IMR-90 (cell line): ENCODE data around the gene IQCF2. TPM values are rescaled to one million over a fixed set of nuclear protein-coding genes. Genes with fewer than 3 reads are reported as not detected.

Experiments used
- ATAC-seq: fragments of 200-7000 bp; cut with Tn5 transposase; 2 replicates; pipeline ENCODE4 v1.9.1; 2020; ENCODE audit warnings: low read depth, mild to moderate bottlenecking, moderate library complexity
- BruUV-seq: library from RNA; stranded (reverse); fragments of 400-500 nt; replicated peaks from 2 replicates; lab custom pipeline; 2021; lab: Mats Ljungman, UMichigan
- CTCF ChIA-PET: fragments of 300-600 bp; formaldehyde crosslinking; extraction: SDS; loops from one replicate; lab custom pipeline; 2021; ENCODE audit warnings: antibody characterized with exemption; lab: Yijun Ruan, JAX
- POLR2A ChIA-PET: fragments of 300-600 bp; sonication (Branson Sonifier 250); formaldehyde crosslinking; loops from one replicate; lab custom pipeline; 2022; ENCODE audit warnings: antibody characterized with exemption; ENCODE audit not compliant: unreplicated experiment; lab: Charles Lee
- DNase-seq: peaks from one replicate; pipeline ENCODE4 v3.0.0; 2013
- H2AFZ ChIP-seq: replicated peaks from 2 replicates; pipeline ENCODE3; 2013; ENCODE audit warnings: low read length, mild to moderate bottlenecking; ENCODE audit not compliant: poor library complexity
- H2AK5ac ChIP-seq: 2 replicates; pipeline ENCODE4 v1.6.1; 2013; ENCODE audit warnings: low read depth, low read length, inconsistent platforms
- H2AK9ac ChIP-seq: replicated peaks from 2 replicates; pipeline ENCODE3; 2013; ENCODE audit warnings: mild to moderate bottlenecking, low read depth, low read length, moderate library complexity; ENCODE audit not compliant: poor library complexity
- H2BK120ac ChIP-seq: 2 replicates; pipeline ENCODE4 v1.6.1; 2013; ENCODE audit warnings: low read depth, low read length, inconsistent platforms
- H2BK15ac ChIP-seq: 3 replicates; pipeline ENCODE4 v1.6.1; 2013; ENCODE audit warnings: low read depth, low read length, inconsistent platforms
- H2BK20ac ChIP-seq: 2 replicates; pipeline ENCODE4 v1.6.1; 2013; ENCODE audit warnings: low read depth, mild to moderate bottlenecking, inconsistent platforms, low read length, moderate library complexity
- H2BK5ac ChIP-seq: 2 replicates; pipeline ENCODE4 v1.6.1; 2013; ENCODE audit warnings: mild to moderate bottlenecking, low read depth, low read length, inconsistent platforms; ENCODE audit not compliant: poor library complexity, severe bottlenecking
- H3K14ac ChIP-seq: replicated peaks from 2 replicates; pipeline ENCODE4 v1.6.1; 2013; ENCODE audit warnings: low read depth, low read length, inconsistent platforms
- H3K18ac ChIP-seq: 2 replicates; pipeline ENCODE4 v1.6.1; 2013; ENCODE audit warnings: low read depth, low read length, control low read depth
- H3K23ac ChIP-seq: 2 replicates; pipeline ENCODE4 v1.6.1; 2013; ENCODE audit warnings: low read depth, low read length, inconsistent platforms
- H3K27ac ChIP-seq: 2 replicates; pipeline ENCODE4 v1.5.1; 2013; ENCODE audit warnings: mild to moderate bottlenecking, control low read depth, low read length; ENCODE audit not compliant: insufficient read depth
- H3K27me3 ChIP-seq: 2 replicates; pipeline ENCODE4 v1.6.1; 2013; ENCODE audit warnings: low read length; ENCODE audit not compliant: control insufficient read depth, insufficient read depth
- H3K36me3 ChIP-seq: 2 replicates; pipeline ENCODE4 v1.6.1; 2013; ENCODE audit warnings: low read length, mixed read lengths; ENCODE audit not compliant: control insufficient read depth, insufficient read depth
- H3K4ac ChIP-seq: 2 replicates; pipeline ENCODE4 v1.6.1; 2013; ENCODE audit warnings: low read depth, low read length, inconsistent platforms
- H3K4me1 ChIP-seq: 2 replicates; pipeline ENCODE4 v1.6.1; 2013; ENCODE audit warnings: low read length, mixed read lengths; ENCODE audit not compliant: control insufficient read depth, insufficient read depth
- H3K4me2 ChIP-seq: 2 replicates; pipeline ENCODE4 v1.6.1; 2013; ENCODE audit warnings: low read depth, mild to moderate bottlenecking, control low read depth, low read length, moderate library complexity
- H3K4me3 ChIP-seq: 2 replicates; pipeline ENCODE4 v1.5.1; 2013; ENCODE audit warnings: low read depth, mild to moderate bottlenecking, control low read depth, low read length, moderate library complexity; ENCODE audit not compliant: insufficient read depth
- H3K56ac ChIP-seq: 2 replicates; pipeline ENCODE4 v1.6.1; 2013; ENCODE audit warnings: low read length, inconsistent platforms; ENCODE audit not compliant: insufficient read depth; ENCODE audit errors: extremely low read depth
- H3K79me1 ChIP-seq, 2 experiments: 2 replicates each; pipeline ENCODE4 v1.6.1; 2013; ENCODE audit warnings: low read length in 2 of 2, inconsistent platforms in 1 of 2, low read depth in 1 of 2
- H3K9ac ChIP-seq: 2 replicates; pipeline ENCODE4 v1.6.1; 2013; ENCODE audit warnings: low read depth, low read length, control low read depth
- H3K9me1 ChIP-seq: 2 replicates; pipeline ENCODE4 v1.6.1; 2013; ENCODE audit warnings: low read length, inconsistent platforms; ENCODE audit not compliant: insufficient read depth
- H3K9me3 ChIP-seq: 2 replicates; pipeline ENCODE4 v1.6.1; 2013; ENCODE audit warnings: low read length; ENCODE audit not compliant: control insufficient read depth, insufficient read depth
- H4K20me1 ChIP-seq: 2 replicates; pipeline ENCODE4 v1.6.1; 2013; ENCODE audit warnings: low read length, inconsistent platforms; ENCODE audit not compliant: insufficient read depth
- H4K5ac ChIP-seq: 2 replicates; pipeline ENCODE4 v1.6.1; 2013; ENCODE audit warnings: mild to moderate bottlenecking, low read depth, low read length, control low read depth
- H4K8ac ChIP-seq, 2 experiments: 2 replicates each; pipeline ENCODE4 v1.6.1; 2013; ENCODE audit warnings: low read depth in 2 of 2, low read length in 2 of 2, control low read depth in 1 of 2, inconsistent platforms in 1 of 2
- H4K91ac ChIP-seq: 2 replicates; pipeline ENCODE4 v1.6.1; 2013; ENCODE audit warnings: low read depth, low read length, inconsistent platforms; ENCODE audit not compliant: insufficient read depth
- RAD21 ChIP-seq: IDR thresholded peaks from 2 replicates; pipeline ENCODE4 v1.6.1; 2012; ENCODE audit warnings: low read length, improper control_type of control experiment
- WGBS, 2 experiments: methylation state at CpG; one replicate each; pipeline versions ENCODE4 v1.1.5 to v1.1.7; 2013; ENCODE audit warnings: missing lambda C conversion rate in 2 of 2; ENCODE audit not compliant: insufficient read length in 1 of 2; ENCODE audit errors: extremely low coverage in 2 of 2; 5-methylcytosine and 5-hydroxymethylcytosine counted together
- dilution Hi-C: fragments of 300-500 bp; cut with HindIII; formaldehyde crosslinking; loops from one replicate; pipeline ENCODE4 v1.14.3; 2018; ENCODE audit warnings: low sequenced_read_pairs; ENCODE audit not compliant: unreplicated experiment
- in situ Hi-C: fragments of 300-500 bp; cut with MboI; formaldehyde crosslinking; loops from 3 replicates; pipeline ENCODE4 v1.14.3; 2019; ENCODE audit warnings: low sequenced_read_pairs, inconsistent platforms, mixed read lengths
- intact Hi-C: fragments of 100-400 bp; cut with micrococcal nuclease; formaldehyde crosslinking; loops from 2 replicates; pipeline ENCODE4 v1.10.0; 2022
- polyA plus RNA-seq, 3 experiments: library from polyadenylated mRNA; depleted of rRNA; stranded (reverse); fragments of >200 nt; gene quantifications; 2 replicates each; pipeline ENCODE4 v1.2.3, GENCODE V29; 2012; ENCODE audit warnings: low replicate concordance in 1 of 3
- total RNA-seq: library from RNA; depleted of rRNA; stranded (reverse); fragments of >200 nt; gene quantifications from 2 replicates; pipeline ENCODE4 v1.2.3, GENCODE V29; 2012

The IQCF2 gene
- total and polyA plus RNA-seq, 2 of the 4 experiments (the other 2 are of a cell fraction), result not detected

DNA sequence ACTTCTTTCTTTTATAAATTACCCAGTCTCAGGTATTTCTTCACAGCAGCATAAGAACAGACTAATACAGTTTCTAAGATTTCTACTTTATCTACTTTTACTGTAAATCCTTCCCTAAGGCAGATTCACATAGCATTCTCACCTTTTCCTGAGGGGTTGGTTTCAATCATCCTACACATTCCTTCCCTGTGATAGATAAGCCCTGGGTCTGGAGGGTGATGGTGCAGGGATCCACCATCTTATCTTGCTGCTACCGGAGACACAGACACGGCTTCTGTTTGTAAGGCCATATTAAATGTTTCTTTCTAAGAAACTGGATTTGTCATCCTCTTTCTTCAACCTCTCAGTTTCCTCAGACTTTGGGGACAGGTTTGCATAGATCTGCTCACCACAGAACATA, 7.9 kb downstream of the IQCF2 start:
- H3K4ac ChIP-seq, result no peak overlapping the region
- no peak overlapping the region for H3K18ac ChIP-seq
- H3K79me1 ChIP-seq, result no peaks in the 10 kb centered on the region
- CTCF ChIA-PET, result no interaction called here
- H3K36me3 ChIP-seq, result no peaks in the 10 kb centered on the region
- H2AK9ac ChIP-seq, result no peak overlapping the region
- no peak overlapping the region for H3K9ac ChIP-seq
- no peak overlapping the region for H2BK120ac ChIP-seq
- no peak overlapping the region for H2BK5ac ChIP-seq
- no peaks in the 10 kb centered on the region for H3K9me3 ChIP-seq
- no peak overlapping the region for H2BK20ac ChIP-seq
- H3K27me3 ChIP-seq, result peaks cover 1% of the 10 kb centered on the region; the same call in 1 of the 2 replicates
- H2AFZ ChIP-seq, result no peak overlapping the region
- H4K5ac ChIP-seq, result no peak overlapping the region
- H4K8ac ChIP-seq, result no peak overlapping the region
- no CpG with 5 or more reads among the region's 2 CpGs for WGBS, 2 experiments
- H3K14ac ChIP-seq, result no peak overlapping the region
- H2BK15ac ChIP-seq, result no peak overlapping the region
- H4K91ac ChIP-seq, result no peak overlapping the region
- no peak overlapping the region for H3K23ac ChIP-seq
- no peak overlapping the region for H3K4me2 ChIP-seq
- dilution Hi-C loops, result no loop called here
- POLR2A ChIA-PET, result no interaction called here
- in situ Hi-C loops, result no loop called here
- ATAC-seq, result no peak
- no peaks in the 10 kb centered on the region for H3K4me1 ChIP-seq
- intact Hi-C loops, result no loop called here
- no peaks in the 10 kb centered on the region for H4K20me1 ChIP-seq
- H3K9me1 ChIP-seq, result no peaks in the 10 kb centered on the region
- H3K56ac ChIP-seq, result no peak overlapping the region
- TF ChIP-seq RAD21, result no peak
- no peak overlapping the region for H3K27ac ChIP-seq
- DNase-seq, result no peak
- no peak overlapping the region for H3K4me3 ChIP-seq
- H2AK5ac ChIP-seq, result no peak overlapping the region
- no TSS peak for BruUV-seq
